Endodermal cell (in vitro differentiated cells): ENCODE data around the gene TSPAN17. TPM values are rescaled to one million over a fixed set of nuclear protein-coding genes. Genes with fewer than 3 reads are reported as not detected.

Experiments used
- DNase-seq: peaks from one replicate; pipeline ENCODE4 v3.0.0-alpha.2; 2017
- H3K27ac ChIP-seq: 2 replicates; pipeline ENCODE4 v1.5.1; 2013; ENCODE audit warnings: mild to moderate bottlenecking, low read depth, low read length, moderate library complexity
- H3K27me3 ChIP-seq: 2 replicates; pipeline ENCODE4 v1.6.1; 2013; ENCODE audit warnings: mild to moderate bottlenecking, low read length, moderate library complexity; ENCODE audit not compliant: insufficient read depth, control insufficient read depth, poor library complexity, severe bottlenecking
- H3K36me3 ChIP-seq: 2 replicates; pipeline ENCODE4 v1.7.0; 2013; ENCODE audit warnings: mild to moderate bottlenecking, low read length, moderate library complexity; ENCODE audit not compliant: control insufficient read depth, insufficient read depth
- H3K4me1 ChIP-seq: one replicate; pipeline ENCODE4 v1.7.0; 2013; ENCODE audit warnings: low read length; ENCODE audit not compliant: control insufficient read depth, insufficient read depth
- H3K4me3 ChIP-seq: 2 replicates; pipeline ENCODE4 v1.5.1; 2013; ENCODE audit warnings: mild to moderate bottlenecking, low read length, moderate library complexity
- H3K9ac ChIP-seq: 2 replicates; pipeline ENCODE4 v1.6.1; 2013; ENCODE audit warnings: mild to moderate bottlenecking, low read length, moderate library complexity; ENCODE audit not compliant: poor library complexity, severe bottlenecking; ENCODE audit errors: extremely low read depth
- H3K9me3 ChIP-seq: 2 replicates; pipeline ENCODE4 v1.6.1; 2013; ENCODE audit warnings: mild to moderate bottlenecking, low read length, moderate library complexity; ENCODE audit not compliant: control insufficient read depth
- H3K27ac Mint-ChIP-seq: 2 replicates; pipeline ENCODE4 v1.8.0; 2020; ENCODE audit warnings: mixed read lengths
- H3K27me3 Mint-ChIP-seq: 2 replicates; pipeline ENCODE4 v1.8.0; 2021; ENCODE audit warnings: mild to moderate bottlenecking, mixed read lengths; ENCODE audit not compliant: insufficient read depth
- H3K36me3 Mint-ChIP-seq: 2 replicates; pipeline ENCODE4 v1.8.0; 2020; ENCODE audit warnings: low read depth, mixed read lengths
- H3K4me1 Mint-ChIP-seq: 2 replicates; pipeline ENCODE4 v1.8.0; 2020; ENCODE audit warnings: mixed read lengths
- H3K4me3 Mint-ChIP-seq: 2 replicates; pipeline ENCODE4 v1.8.0; 2020; ENCODE audit warnings: mild to moderate bottlenecking, moderate library complexity, mixed read lengths
- H3K9me3 Mint-ChIP-seq: 2 replicates; pipeline ENCODE4 v1.8.0; 2020; ENCODE audit warnings: mild to moderate bottlenecking, mixed read lengths
- WGBS, 2 experiments: methylation state at CpG; one replicate each; pipeline versions ENCODE4 v1.1.5 to v1.1.7; 2013; ENCODE audit warnings: missing lambda C conversion rate in 2 of 2, mixed read lengths in 1 of 2; ENCODE audit not compliant: insufficient coverage in 1 of 2, insufficient read length in 1 of 2; 5-methylcytosine and 5-hydroxymethylcytosine counted together
- total RNA-seq, 2 donors: library from RNA; stranded (reverse); fragmentation: NEBNext Ultra II Directional in 1 of 2; extraction: Animal tissue kit (Norgen Biotek cat#: 25700) in 1 of 2; gene quantifications; 2 replicates in 1 of 2; 3 replicates in 1 of 2; pipeline ENCODE4 v1.2.1, GENCODE V29; 2021
- TF ChIP-seq, protein P1 (sequence below): fragments of 200-600 bp; sonication (generic); conservative IDR thresholded peaks from 2 replicates; pipeline ENCODE4 v1.5.0; 2021; ENCODE audit warnings: antibody characterized with exemption, mild to moderate bottlenecking

The TSPAN17 gene
- total RNA-seq, 2 donors from 2014 or later = 49.3 to 50.3 TPM

- H3K9me3 Mint-ChIP-seq = no peaks in the 10 kb centered on the region
- H3K36me3 Mint-ChIP-seq = no peaks in the 10 kb centered on the region
- no peaks in the 10 kb centered on the region for H3K36me3 ChIP-seq
- H3K27me3 Mint-ChIP-seq = peaks cover 3% of the 10 kb centered on the region
- H3K4me3 ChIP-seq = no peak overlapping the region
- H3K27ac Mint-ChIP-seq = no peak overlapping the region
- TF ChIP-seq, protein P1, sequence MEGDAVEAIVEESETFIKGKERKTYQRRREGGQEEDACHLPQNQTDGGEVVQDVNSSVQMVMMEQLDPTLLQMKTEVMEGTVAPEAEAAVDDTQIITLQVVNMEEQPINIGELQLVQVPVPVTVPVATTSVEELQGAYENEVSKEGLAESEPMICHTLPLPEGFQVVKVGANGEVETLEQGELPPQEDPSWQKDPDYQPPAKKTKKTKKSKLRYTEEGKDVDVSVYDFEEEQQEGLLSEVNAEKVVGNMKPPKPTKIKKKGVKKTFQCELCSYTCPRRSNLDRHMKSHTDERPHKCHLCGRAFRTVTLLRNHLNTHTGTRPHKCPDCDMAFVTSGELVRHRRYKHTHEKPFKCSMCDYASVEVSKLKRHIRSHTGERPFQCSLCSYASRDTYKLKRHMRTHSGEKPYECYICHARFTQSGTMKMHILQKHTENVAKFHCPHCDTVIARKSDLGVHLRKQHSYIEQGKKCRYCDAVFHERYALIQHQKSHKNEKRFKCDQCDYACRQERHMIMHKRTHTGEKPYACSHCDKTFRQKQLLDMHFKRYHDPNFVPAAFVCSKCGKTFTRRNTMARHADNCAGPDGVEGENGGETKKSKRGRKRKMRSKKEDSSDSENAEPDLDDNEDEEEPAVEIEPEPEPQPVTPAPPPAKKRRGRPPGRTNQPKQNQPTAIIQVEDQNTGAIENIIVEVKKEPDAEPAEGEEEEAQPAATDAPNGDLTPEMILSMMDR = no peak
- H3K4me1 ChIP-seq = no peaks in the 10 kb centered on the region
- DNase-seq = peak; percentile 74
- no peak overlapping the region for H3K4me3 Mint-ChIP-seq
- H3K9ac ChIP-seq = no peak overlapping the region
- peaks cover 24% of the 10 kb centered on the region for H3K4me1 Mint-ChIP-seq
- no peak overlapping the region for H3K27ac ChIP-seq
- H3K27me3 ChIP-seq = no peaks in the 10 kb centered on the region
- WGBS, 2 experiments = 79% methylated on average over 6 to 12 of the region's 15 CpGs
- H3K9me3 ChIP-seq = no peaks in the 10 kb centered on the region
Observed at GRCh38 chr5:176642675-176643490, 4.4 kb upstream of the TSPAN17 start.

GRCh38 chr5:176643491-176644219 lies 3.6 kb upstream of the TSPAN17 start:
- TF ChIP-seq, protein P1 = no peak
- Mint-ChIP-seq H3K4me1 (peaks cover 28% of the 10 kb centered on the region), H3K36me3 (no peaks in the 10 kb centered on the region), H3K9me3 (no peaks in the 10 kb centered on the region), H3K27me3 (no peaks in the 10 kb centered on the region), H3K4me3 (peak overlapping the region; percentile 24), H3K27ac (no peak overlapping the region)
- H3K27ac ChIP-seq = no peak overlapping the region
- peak; percentile 42 for DNase-seq
- no peaks in the 10 kb centered on the region for H3K9me3 ChIP-seq
- H3K9ac ChIP-seq = no peak overlapping the region
- H3K27me3 ChIP-seq = no peaks in the 10 kb centered on the region
- H3K36me3 ChIP-seq = no peaks in the 10 kb centered on the region
- 80 to 87% methylated on average over 1 to 11 of the region's 11 CpGs for WGBS, 2 experiments
- no peak overlapping the region for H3K4me3 ChIP-seq
- no peaks in the 10 kb centered on the region for H3K4me1 ChIP-seq

- Mint-ChIP-seq H3K27me3 (no peaks in the 10 kb centered on the region), H3K27ac (no peak overlapping the region), H3K36me3 (no peaks in the 10 kb centered on the region), H3K4me1 (peaks cover 29% of the 10 kb centered on the region), H3K4me3 (peak overlapping the region; percentile 24), H3K9me3 (no peaks in the 10 kb centered on the region)
- no peak overlapping the region for H3K27ac ChIP-seq
- no peaks in the 10 kb centered on the region for H3K4me1 ChIP-seq
- no peaks in the 10 kb centered on the region for H3K9me3 ChIP-seq
- TF ChIP-seq, protein P1 = no peak
- WGBS, 2 experiments = 68 to 100% methylated on average over 1 to 9 of the region's 9 CpGs
- H3K36me3 ChIP-seq = no peaks in the 10 kb centered on the region
- no peak overlapping the region for H3K4me3 ChIP-seq
- no peak overlapping the region for H3K9ac ChIP-seq
- DNase-seq = no peak
- H3K27me3 ChIP-seq = no peaks in the 10 kb centered on the region
Observed at GRCh38 chr5:176644294-176644693, 3.0 kb upstream of the TSPAN17 start.
